ENCODE measurements around the gene TRAPPC12. TPM values are rescaled to one million over a fixed set of nuclear protein-coding genes. Genes with fewer than 3 reads are reported as not detected.

The TRAPPC12 gene
- polyA plus RNA-seq, 1 donor (not counting 4 experiments of a cell fraction or from before 2014, with no cell fraction given): 44.2 TPM

GRCh38 chr2:3527886-3528785, 148.6 kb downstream of the TRAPPC12 start:
- FAIRE-seq: no peak
- H3K9me3 ChIP-seq (ENCODE audit: control insufficient read depth, low read depth, low read length): no peaks in the 10 kb centered on the region
- H3K9me1 ChIP-seq (ENCODE audit: control insufficient read depth, extremely low read depth, insufficient read depth, low read length): no peaks in the 10 kb centered on the region
- no peak for DNase-seq (ENCODE audit: low read depth, low spot score)
- H3K27ac ChIP-seq (ENCODE audit: control insufficient read depth, insufficient read depth, low read length): no peak overlapping the region
- no peaks in the 10 kb centered on the region for H3K27me3 ChIP-seq (ENCODE audit: control insufficient read depth, extremely low read depth, insufficient read depth, low read length)
- peaks cover 6% of the 10 kb centered on the region for H3K4me1 ChIP-seq (ENCODE audit: control insufficient read depth, extremely low read depth, insufficient read depth, low read length)
- dilution Hi-C loops (cut with MboI; ENCODE audit: extremely low pct_ligation_motif_present, low sequenced_read_pairs): no loop called here
- no peak overlapping the region for H3K4me3 ChIP-seq (ENCODE audit: control insufficient read depth in 2 of 3, extremely low read depth in 1 of 3, insufficient read depth in 2 of 3, low read depth in 1 of 3, low read length in 3 of 3)
- no peaks in the 10 kb centered on the region for H3K79me2 ChIP-seq (ENCODE audit: control insufficient read depth, insufficient read depth, low read length)
- no peak overlapping the region for H3K9ac ChIP-seq (ENCODE audit: control insufficient read depth, extremely low read depth, insufficient read depth, low read length)
- H3K36me3 ChIP-seq (ENCODE audit: control insufficient read depth in 2 of 2, extremely low read depth in 1 of 2, insufficient read depth in 2 of 2, low read length in 2 of 2): no peaks in the 10 kb centered on the region
- no peak overlapping the region for H3K4me2 ChIP-seq (ENCODE audit: control insufficient read depth, extremely low read depth, insufficient read depth, low read depth, low read length)
- no peaks in the 10 kb centered on the region for H4K20me1 ChIP-seq (ENCODE audit: control insufficient read depth, extremely low read depth, insufficient read depth, low read length)
- TF ChIP-seq CTCF (optimal IDR thresholded peaks at IDR 0.05 in 1 of 3, IDR thresholded peaks at IDR 0.05 in 1 of 3, conservative IDR thresholded peaks at IDR 0.05 in 1 of 3; ENCODE audit: extremely low read depth in 1 of 3, insufficient read depth in 2 of 3, low read length in 3 of 3): no peak
- TF ChIP-seq EZH2 (IDR thresholded peaks at IDR 0.05; ENCODE audit: low read length): no peak
- no peak overlapping the region for H2AFZ ChIP-seq (ENCODE audit: control insufficient read depth, low read length)

Other genes starting within 250 kb of the TRAPPC12 start
- 44.3 to 56.2 TPM (median 49.3 TPM) in 3 replicates for gene EIPR1, start 1.9 kb upstream of the TRAPPC12 start, polyA plus RNA-seq
- gene ADI1, start 139.8 kb downstream of the TRAPPC12 start, polyA plus RNA-seq: 29.0 to 47.4 TPM (median 38.5 TPM) in 3 replicates
- 11.2 to 17.3 TPM (median 15.3 TPM) in 3 replicates for gene RNASEH1, start 178.6 kb downstream of the TRAPPC12 start, polyA plus RNA-seq
- gene RPS7, start 195.6 kb downstream of the TRAPPC12 start, polyA plus RNA-seq: 1,344 to 1,663 TPM (median 1,410 TPM) in 3 replicates
- not detected in 3 replicates for gene COLEC11, start 215.4 kb downstream of the TRAPPC12 start, polyA plus RNA-seq